Measurements from ENCODE around the gene KCTD10. TPM values are rescaled to one million over a fixed set of nuclear protein-coding genes. Genes with fewer than 3 reads are reported as not detected.

KCTD10 gene
- total and polyA plus RNA-seq, 2 of the 13 experiments (the other 11 are each of a cell fraction or from before 2014, with no cell fraction given), result 6.9 to 25.4 TPM

DNA sequence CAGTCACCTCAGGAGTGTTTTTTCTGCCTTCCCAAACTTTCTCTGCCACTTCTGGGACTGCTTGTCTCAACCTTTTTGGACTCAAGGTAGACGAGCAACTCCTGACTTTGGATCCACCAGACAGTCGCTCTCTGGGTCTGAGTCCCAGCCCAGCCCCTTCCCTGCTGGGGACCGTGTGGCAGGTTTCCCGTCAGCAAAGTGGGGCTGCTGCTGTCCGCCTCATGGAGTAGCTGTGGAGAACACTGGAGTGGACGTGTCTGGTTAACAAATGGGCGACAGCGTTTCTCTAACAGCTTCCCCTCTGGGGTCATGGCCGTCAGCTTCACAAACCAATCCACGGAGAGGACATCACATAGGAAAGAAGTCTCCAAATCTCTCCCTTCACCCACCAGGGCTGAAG, 54.8 kb downstream of the KCTD10 start:
- no peak for DNase-seq (ENCODE audit: low spot score)
- Histone ChIP-seq H3K4me1 (ENCODE audit: insufficient read depth, low read length) (no peaks in the 10 kb centered on the region), H3K4me3 (replicated peaks in 1 of 3; ENCODE audit: insufficient read depth in 1 of 3, low read depth in 2 of 3, low read length in 3 of 3) (no peak overlapping the region), H3K27ac (ENCODE audit: extremely low read length, insufficient read depth, low read length) (no peak overlapping the region), H3K79me2 (ENCODE audit: insufficient read depth, low read length) (no peaks in the 10 kb centered on the region), H3K9ac (ENCODE audit: insufficient read depth, low read depth, low read length) (no peak overlapping the region), H3K27me3 (ENCODE audit: control insufficient read depth in 1 of 2, insufficient read depth in 2 of 2, low read length in 2 of 2) (no peaks in the 10 kb centered on the region; a peak in 1 of 5 replicates), H3K9me3 (ENCODE audit: low read length) (no peaks in the 10 kb centered on the region), H3K4me2 (ENCODE audit: low read depth, low read length) (no peak overlapping the region), H3K36me3 (replicated peaks in 1 of 2; ENCODE audit: control insufficient read depth in 1 of 2, insufficient read depth in 2 of 2, low read length in 2 of 2) (no peaks in the 10 kb centered on the region), H4K20me1 (ENCODE audit: insufficient read depth, low read length) (no peaks in the 10 kb centered on the region), H2AFZ (ENCODE audit: low read length) (no peak overlapping the region)
- in situ Hi-C loops (cut with HindIII; ENCODE audit: extremely low pct_ligation_motif_present, low pct_unique_long_range_greater_than_20kb), result no loop called here
- ChIA-PET CTCF (ENCODE audit: low intra/inter-chr PET ratio, low total read pairs) (no interaction called here), POLR2A (no interaction called here)
- no peak for FAIRE-seq
- ATAC-seq, result no peak
- 25% methylated on average over 4 of the region's 10 CpGs for WGBS (ENCODE audit: low lambda C conversion rate)
- intact Hi-C loops (cut with micrococcal nuclease; ENCODE audit: unreplicated experiment), result no loop called here
- BruUV-seq (replicated peaks), result no TSS peak
- TF ChIP-seq ZNF687 (CRISPR knock-in tag; IDR thresholded peaks at IDR 0.05) (no peak), ARID4A (CRISPR knock-in tag; IDR thresholded peaks at IDR 0.05; ENCODE audit: borderline replicate concordance) (no peak), ZNF558 (CRISPR knock-in tag; IDR thresholded peaks at IDR 0.05; ENCODE audit: borderline replicate concordance) (no peak), ZFP36 (IDR thresholded peaks at IDR 0.05; ENCODE audit: borderline replicate concordance, low read depth, low read length, partially characterized antibody) (no peak), ZNF101 (CRISPR knock-in tag; IDR thresholded peaks at IDR 0.05; ENCODE audit: borderline replicate concordance, low read depth) (no peak), ZSCAN21 (CRISPR knock-in tag; IDR thresholded peaks at IDR 0.05; ENCODE audit: borderline replicate concordance) (no peak), TSC22D2 (CRISPR knock-in tag; IDR thresholded peaks at IDR 0.05; ENCODE audit: borderline replicate concordance) (no peak), HOXA7 (CRISPR knock-in tag; IDR thresholded peaks at IDR 0.05) (no peak)
- TF ChIP-seq, protein P1, sequence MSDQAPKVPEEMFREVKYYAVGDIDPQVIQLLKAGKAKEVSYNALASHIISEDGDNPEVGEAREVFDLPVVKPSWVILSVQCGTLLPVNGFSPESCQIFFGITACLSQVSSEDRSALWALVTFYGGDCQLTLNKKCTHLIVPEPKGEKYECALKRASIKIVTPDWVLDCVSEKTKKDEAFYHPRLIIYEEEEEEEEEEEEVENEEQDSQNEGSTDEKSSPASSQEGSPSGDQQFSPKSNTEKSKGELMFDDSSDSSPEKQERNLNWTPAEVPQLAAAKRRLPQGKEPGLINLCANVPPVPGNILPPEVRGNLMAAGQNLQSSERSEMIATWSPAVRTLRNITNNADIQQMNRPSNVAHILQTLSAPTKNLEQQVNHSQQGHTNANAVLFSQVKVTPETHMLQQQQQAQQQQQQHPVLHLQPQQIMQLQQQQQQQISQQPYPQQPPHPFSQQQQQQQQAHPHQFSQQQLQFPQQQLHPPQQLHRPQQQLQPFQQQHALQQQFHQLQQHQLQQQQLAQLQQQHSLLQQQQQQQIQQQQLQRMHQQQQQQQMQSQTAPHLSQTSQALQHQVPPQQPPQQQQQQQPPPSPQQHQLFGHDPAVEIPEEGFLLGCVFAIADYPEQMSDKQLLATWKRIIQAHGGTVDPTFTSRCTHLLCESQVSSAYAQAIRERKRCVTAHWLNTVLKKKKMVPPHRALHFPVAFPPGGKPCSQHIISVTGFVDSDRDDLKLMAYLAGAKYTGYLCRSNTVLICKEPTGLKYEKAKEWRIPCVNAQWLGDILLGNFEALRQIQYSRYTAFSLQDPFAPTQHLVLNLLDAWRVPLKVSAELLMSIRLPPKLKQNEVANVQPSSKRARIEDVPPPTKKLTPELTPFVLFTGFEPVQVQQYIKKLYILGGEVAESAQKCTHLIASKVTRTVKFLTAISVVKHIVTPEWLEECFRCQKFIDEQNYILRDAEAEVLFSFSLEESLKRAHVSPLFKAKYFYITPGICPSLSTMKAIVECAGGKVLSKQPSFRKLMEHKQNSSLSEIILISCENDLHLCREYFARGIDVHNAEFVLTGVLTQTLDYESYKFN (CRISPR knock-in tag; conservative IDR thresholded peaks at IDR 0.05), result no peak
- TF ChIP-seq, protein P2, sequence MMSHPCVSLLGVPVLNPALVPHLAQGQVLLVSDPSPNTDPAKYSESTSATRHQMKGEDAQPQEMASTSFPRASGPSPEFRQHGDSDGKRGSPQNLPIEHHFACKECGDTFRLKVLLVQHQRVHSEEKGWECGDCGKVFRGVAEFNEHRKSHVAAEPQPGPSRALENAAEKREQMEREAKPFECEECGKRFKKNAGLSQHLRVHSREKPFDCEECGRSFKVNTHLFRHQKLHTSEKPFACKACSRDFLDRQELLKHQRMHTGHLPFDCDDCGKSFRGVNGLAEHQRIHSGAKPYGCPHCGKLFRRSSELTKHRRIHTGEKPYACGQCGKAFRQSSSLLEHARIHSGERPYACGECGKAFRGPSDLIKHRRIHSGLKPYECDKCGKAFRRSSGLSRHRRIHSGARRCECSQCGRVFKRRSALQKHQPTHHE (CRISPR knock-in tag; IDR thresholded peaks at IDR 0.05; ENCODE audit: borderline replicate concordance), result no peak

All from HepG2 (cell line).